Activated CD8-positive, alpha-beta memory T cell treated with anti-CD3 and anti-CD28 coated beads, Interleukin-2, amount 50 U/mL, for 4 hours (primary cell): ENCODE data around the gene DNAJB12.
"Not testable (repeated sequence)": the region's sequence is repeated elsewhere in the genome, so short reads cannot be mapped to it uniquely, and the experiment has no call there.

Experiments used
- DNase-seq: peaks from one replicate; pipeline ENCODE4 v3.0.0-alpha.2; 2020

Gene DNAJB12

DNA sequence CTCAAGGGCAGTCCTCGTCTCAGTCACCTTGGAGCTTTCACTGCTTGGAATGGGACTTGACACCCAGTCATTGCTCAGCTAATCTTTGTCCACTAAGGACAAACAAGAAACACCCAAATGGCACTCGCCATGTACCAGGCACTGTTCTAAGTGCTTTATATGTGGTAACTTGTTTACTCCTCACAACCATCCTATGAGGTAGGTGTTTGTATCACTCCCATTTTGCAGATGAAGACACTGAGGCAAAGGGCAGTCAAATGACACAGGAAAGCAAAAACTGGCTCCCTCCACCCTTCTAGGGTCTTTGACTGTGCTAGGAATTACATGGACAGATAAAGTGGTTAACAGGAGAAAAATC, 24.7 kb downstream of the DNAJB12 start:
- no peak for DNase-seq

DNA sequence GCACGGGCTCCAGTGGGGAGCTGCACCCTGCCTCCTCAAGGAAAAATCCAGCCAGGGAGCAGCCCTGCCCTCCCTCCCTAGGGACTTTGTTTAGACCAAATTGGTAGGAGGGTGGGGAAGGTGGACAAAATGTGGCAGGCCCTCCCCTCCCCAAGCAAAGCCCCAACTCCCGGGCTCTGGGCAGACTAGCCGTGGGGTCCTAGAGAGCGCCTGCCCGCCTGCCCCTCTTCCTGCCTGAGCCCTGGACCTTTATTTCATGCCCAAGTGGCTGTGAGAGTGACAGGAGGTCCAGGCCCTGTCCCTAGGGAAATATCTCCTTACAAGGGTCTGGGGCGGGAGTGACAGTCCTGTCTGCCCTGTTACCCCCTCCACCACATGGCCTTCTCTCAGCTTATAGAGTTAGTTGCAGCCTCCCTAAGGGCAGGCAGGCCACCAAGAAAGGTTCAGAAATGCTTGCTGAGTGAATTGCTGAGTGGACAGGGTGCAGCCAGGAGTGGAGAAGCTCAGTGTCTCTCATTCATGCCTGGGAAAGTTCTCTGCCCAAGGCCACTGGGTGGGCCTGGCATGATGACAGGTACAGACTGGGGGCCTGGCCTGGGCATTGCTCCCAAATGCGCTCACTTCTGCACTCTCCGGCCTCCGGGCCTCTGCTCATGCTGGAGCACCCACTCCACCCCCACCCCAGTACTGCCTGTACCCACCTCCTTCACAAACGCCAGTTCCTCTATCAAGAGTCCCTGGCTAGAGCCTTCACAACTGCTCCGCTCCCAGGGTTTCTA, 25.2 kb downstream of the DNAJB12 start:
- DNase-seq, result no peak

DNA sequence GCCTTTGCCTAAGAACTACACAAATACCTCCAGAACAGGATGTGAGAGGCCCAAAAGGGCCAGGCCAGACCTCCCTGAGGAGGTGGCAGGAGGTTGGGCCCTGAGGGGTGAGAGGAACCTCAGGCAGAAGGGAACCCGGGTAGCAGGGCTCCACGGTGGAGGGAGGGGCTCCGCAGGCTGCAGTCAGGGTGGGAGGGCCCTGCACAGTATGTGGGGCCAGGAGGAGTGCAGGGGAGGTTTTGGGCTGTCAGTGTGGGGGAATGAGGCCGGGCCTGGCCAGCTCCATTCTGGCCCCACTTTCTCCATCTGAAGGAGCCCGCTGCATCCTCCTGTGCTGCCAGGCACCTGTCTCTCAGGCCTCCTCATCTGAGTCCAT, 25.9 kb downstream of the DNAJB12 start:
- no peak for DNase-seq

DNA sequence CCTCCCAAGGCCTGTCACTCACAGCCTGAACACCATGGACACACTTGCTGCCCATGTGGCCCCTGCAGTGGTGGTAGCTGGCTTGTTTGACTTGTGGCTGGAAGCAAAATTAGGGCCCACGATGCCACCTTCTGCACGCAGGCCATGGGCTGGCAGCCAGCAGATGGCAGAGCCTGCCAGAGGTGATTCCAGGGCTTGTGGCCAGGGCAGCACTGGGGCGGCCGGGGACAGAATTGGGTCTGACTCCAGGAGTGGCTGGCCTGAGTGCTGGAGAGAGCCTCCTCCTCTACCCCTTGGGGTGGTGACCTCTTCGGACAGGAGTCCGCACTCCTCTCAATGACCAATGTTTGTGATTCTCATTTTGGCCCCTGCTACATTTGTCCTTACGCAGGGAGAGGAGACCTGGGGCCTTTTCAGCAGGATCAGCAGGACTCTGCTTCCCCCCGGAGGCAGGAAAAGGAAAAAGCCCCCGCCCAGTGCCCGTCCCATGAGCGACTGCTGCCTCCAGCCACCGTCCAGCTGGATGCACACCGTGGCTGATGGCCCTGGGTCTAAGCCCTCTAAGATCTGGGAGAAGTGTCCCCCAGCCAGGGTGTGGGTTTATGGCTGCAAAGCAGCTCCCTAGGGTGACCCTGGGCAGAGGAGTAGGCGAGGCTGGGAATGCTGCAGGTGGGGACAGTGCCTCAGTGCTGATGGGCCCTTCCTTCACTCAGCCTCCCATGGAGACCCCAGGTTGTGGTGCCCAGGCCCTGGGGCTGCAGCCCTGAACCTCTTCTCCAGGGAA, 26.5 kb downstream of the DNAJB12 start:
- no peak for DNase-seq

DNA sequence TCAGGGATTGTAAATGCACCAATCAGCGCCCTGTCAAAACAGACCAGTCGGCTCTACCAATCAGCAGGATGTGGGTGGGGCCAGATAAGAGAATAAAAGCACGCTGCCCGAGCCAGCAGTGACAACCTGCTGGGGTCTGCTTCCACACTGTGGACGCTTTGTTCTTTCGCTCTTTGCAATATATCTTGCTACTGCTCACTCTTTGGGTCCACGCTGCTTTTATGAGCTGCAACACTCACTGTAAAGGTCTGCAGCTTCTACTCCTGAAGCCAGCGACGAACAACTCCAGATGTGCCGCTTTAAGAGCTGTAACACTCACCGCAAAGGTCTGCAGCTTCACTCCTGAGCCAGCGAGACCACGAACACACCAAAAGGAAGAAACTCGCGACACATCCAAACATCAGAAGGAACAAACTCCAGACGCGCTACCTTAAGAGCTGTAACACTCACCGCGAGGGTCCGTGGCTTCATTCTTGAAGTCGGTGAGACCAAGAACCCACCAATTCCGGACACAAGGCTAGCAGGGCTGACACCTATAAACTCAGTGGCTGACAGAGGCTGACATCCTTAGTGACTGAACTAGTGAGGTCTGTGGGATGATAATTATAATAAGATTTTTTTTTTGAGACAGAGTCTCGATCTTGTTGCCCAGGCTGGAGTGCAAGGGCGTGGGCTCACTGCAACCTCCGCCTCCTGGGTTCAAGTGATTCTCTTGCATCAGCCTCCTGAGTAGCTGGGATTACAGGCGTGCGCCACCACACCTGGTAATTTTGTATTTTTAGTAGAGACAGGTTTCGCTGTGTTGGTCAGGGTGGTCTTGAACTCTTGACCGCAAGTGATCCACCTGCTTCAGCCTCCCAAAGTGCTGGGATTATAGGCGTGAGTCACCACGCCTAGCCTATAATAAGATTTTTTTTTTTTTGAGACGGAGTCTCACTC, 27.8 kb downstream of the DNAJB12 start:
- DNase-seq, result peak; percentile 58

DNA sequence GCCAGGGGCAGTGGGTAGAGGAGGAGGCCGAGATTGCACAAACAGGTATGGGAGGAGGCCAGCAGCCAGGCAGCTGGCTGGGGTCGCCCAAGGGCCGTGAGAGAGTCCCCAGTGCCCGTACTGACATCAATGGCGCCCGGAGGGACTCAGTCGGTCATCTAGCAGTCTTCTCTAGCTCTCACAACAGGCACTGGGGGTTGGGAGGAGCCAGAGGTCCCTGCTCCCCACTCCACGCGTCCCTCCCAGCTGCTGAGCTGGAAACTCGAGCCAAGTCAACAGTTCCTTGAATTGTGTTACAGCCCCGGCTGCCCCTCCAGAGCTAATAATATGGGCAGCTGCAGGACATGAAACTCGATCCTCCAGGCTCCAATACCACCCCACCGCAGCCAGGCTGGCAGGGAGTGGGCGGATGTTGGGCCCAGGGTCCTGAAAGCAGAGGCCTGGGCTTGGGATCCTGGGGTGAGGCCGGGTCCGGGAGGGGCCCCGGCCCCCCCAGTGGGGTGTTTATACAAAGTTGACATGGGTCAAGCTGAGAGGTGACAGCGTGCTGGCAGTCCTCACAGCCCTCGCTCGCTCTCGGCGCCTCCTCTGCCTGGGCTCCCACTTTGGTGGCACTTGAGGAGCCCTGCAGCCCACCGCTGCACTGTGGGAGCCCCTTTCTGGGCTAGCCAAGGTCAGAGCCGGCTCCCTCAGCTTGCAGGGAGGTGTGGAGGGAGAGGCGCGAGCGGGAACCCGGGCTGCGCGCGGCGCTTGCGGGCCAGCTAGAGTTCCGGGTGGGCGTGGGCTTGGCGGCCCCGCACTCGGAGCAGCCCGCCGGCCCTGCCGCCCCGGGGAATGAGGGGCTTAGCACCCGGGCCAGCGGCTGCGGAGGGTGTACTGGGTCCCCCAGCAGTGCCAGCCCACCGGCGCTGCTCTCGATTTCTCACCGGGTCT, 29.2 kb downstream of the DNAJB12 start:
- DNase-seq, result not testable (repeated sequence)

DNA sequence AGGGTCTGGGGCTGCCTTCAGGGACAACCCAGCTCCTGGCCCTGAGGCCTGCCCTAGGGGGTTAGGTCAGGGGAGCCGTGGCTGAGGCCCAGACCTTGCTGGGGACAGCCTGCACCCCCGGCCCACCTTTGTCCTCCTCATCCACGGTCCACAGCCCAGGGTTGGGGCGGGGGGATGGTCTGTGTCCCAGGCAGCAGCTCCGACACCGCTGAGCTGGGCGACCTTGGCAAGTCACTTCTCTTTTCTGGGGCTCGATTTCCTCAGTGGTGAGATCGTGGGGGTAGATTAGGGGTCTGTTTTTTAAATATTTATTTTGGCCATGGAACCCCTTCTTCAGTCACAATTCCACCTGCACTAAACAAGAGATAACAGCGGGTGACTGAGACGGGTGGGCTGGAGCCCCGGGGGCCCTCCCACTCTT, 30.9 kb downstream of the DNAJB12 start:
- no peak for DNase-seq

DNA sequence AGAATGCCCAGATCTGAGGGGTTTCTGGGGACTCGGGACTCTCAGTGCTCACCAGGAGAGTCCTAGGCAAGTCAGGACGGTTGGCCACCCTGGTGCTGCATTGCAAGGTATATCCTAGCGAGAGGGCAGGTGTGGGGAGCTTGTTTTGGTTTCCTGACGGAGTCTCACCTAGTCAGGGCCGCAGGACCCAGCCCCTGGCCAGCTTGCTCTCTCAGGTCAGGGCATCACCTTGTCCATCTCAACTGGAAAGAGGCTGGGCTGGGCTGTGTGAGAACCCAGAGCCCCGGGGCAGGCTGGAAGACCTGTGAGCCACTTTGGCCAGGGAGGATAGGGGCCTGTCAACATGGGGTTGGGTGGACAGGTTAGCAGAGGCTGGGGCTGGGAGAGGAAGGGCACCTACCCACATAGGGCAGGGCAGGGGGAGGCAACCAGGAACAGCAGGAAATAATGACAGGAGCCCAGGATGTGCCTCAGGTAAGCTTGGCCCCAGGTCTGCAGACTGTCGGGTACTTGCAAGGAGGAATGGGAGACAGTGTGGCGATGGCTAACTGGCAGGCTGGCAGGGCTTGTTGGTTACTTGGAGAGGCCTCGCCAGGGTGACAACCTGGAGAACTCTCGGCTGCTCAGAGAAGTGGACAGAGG, 31.5 kb downstream of the DNAJB12 start:
- DNase-seq, result no peak

DNA sequence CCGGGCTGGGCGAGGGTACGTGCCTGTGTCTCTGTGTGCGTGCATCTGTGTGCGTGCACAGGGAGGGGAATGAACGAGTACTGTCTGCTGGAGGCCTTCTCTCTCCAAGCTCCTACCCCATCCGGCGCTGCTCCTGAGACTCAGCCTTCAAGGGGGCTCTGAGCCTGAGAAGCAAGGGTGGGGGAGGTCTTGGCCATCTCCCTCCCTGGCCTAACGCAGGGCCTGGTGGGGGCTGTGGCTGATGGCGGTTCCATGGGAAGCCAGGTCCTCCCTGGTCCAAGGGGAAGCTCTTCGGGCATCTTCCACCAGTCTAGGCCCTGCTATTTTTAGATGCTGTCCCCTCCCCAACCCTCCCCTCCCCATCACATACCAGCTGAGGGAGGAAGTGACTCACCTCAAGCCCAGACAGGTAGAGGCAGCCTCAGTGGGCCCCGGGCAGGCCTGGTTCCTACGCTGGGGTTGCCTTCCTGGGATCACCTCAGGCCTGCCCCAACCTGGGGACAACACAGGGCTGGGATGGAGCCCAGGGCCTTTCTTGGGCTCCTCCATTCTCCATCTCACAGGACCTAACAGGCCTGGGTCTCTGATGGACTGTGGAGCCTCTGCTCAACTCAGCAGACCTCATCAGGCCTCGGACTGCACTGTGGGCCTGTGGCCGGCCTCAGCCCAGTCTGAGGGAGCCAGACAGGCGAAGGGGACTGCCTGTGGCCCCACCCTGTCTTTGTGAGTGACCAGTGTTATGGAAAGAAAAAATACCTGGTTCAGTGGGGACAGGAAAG, 32.2 kb downstream of the DNAJB12 start:
- DNase-seq, result peak; percentile 67

DNA sequence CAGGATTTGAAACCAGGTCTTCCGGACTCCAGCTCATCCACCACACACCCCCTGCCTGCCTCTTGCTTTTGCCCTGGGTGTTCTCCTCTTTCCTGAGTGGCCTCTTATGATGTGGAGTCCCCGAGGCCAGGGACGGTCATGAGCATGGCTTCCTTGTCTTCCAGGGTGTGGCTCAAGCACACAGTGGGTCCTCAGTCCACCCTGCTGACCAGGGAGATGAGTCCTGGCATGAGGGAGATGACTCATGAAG, 32.8 kb downstream of the DNAJB12 start:
- no peak for DNase-seq

DNA sequence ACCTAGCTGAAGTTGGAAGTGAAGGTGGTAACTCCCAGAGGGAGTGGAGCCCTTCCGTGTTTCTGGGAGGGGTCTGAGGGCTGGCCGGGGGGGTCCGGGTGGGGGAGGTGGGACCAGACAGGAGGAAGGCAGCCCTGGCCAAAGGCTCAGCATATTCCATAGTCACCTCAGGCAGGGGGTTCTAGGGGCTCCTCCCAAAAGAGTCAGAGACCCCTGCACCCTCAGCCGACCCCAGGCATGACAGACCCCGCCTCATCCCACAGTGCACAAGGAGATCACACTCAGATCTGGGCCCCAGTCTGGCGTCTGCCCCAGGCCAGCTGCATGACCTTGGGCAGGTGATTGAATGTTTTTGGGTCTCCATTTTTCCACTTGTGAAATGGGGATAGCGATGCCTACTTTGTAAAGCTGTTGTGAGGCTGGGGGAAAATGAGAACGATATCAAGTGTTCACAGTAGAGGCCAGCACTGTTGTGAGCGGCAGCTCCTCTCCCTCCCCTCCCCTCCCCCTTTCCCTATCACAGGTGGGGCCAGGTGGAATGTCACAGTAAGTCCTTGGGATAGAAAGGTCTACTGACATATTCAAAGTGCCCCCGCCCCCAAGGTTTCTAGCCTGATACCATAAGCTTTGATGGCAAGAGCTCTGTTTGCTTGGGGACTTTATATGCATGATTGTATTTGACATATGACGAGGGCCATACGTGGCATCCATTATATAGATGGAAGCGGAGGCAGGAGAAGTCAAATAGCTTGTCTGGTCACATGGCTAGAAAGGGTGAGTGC, 33.3 kb downstream of the DNAJB12 start:
- no peak for DNase-seq

DNA sequence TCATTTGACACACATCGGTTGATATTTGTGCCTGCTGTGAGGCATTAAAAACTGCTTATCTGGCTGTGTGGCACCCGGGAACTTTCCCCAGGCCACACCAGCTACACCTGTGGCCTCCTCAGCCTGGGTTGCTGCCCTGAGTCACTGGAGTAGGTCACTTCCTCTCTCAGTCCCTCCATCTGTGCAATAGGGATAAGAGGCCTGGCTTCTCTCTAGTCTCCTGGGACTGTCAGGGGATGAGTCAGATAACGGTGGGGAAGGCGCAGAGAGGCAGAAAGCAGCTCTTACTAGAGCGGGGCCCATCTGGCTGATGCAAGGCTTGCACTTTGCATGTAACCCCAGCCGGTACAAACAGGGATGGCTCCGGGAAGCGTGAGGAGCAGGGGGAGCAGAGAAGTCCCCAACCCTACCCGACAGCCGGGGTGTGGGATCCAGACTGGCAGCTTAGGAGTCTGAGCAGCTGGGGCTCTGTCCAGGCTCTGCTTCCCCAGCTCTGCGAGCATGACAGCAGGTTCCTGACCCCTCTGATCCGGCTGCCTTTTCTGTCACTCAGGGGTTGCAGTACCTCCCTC, 34.0 kb downstream of the DNAJB12 start:
- DNase-seq, result peak; percentile 68

DNA sequence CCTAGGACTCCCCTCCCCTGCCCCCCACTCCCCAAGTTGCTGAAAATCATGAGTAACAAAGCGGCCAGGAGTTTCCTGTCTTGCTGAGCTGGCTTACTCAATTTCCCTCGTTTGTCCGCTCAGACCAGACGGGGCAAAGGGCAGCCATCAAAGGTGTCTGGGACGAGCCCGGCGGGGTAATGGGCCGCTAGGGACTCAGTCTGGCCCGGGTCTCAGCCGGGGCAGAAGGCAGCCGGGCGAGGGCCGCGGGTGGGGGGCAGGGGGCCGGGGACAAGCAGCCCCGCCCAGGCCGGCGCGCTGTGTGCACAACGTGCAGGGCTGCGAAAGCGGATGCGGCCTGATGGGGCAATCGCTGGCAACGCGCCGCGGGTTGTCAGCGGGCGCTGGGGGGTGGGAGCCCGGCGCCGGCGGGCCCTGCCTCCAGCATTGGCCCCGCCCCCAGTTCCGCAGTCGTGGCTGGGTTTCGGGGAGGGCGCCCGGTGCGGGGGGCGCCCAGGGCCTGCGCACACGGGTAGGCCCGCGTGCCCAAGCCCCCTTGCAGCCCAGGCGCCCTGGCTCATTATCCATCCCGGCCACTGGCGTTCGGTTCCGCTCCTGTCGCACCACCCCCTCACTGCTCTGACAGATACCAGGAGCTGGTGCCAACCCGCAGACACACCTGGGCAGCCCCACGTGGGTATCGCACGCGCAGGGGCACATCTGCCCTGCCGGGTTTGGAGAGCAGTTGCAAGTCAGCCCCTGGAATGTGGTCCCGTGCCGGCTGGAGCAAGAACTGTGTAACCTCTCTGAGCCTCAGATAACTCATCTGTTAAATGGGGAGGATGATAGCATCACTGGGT, 35.1 kb downstream of the DNAJB12 start:
- DNase-seq, result peak; percentile 87

DNA sequence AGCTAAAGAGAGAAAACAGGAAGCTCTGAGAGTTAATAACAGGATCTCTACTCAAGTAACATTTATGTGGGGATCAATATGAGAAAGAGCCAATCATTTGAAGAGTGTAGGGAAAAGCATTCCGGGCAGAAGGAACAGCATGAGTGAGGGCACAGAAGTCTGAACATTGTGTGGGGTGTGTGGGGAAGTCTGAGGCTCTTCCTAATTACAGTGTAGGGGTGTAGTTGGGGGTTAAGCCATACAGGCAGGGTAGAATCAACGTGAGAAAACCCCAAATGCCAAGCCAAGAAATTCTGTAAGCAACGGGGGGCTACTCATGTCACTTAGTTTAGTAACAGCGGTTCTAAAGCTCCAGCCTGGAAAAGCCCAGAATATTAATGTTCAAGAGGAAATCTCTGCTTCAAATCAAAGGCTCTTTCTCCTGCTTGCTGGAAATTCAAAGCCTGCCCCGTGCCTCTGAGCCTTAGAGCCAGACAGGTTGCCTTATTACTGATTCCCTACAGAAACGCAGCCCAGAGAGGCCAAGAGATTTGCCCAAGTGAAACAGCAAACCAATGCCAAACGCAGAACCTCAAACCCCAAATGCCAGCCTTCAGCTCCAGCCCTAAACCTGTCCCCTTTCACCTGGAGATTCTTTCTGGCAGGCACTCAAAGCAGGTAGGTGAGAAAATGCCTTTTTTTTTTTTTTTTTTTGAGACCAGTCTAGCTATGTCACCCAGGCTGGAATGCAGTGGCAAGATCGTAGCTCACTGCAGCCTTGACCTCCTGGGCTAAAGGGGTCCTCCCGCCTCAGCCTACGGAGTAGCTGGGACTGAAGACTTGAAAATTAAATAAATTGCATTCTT, 36.1 kb downstream of the DNAJB12 start:
- no peak for DNase-seq

DNA sequence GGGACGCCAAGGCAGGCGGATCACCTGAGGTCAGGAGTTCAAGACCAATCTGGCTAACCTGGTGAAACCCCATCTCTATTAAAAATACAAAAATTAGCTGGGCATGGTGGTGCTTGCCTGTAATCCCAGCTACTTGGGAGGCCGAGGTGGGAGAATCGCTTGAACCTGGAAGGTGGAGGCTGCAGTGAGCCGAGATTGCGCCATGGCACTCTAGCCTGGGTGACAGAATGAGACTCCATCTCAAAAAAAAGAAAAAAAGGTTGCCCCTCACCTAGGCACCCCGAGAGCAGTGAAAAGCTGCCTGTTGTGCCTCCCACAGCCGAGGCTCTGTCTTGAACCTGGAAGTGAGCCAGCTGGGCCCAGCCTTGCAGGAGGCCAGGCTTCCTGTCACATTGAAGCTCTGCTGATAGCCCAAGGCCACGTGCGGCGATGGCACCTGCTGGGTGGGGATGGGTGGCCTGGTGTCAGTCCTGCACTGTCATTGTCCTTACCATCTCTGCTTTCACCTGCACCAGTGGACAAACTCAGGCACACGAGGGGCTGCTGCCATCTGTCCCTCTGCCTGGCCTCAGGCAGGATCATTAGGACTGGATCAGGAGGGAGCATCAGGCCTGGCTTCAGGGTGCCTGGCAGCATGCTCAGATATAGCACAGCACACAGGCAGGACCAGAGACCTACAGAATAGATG, 37.8 kb downstream of the DNAJB12 start:
- DNase-seq, result no peak

DNA sequence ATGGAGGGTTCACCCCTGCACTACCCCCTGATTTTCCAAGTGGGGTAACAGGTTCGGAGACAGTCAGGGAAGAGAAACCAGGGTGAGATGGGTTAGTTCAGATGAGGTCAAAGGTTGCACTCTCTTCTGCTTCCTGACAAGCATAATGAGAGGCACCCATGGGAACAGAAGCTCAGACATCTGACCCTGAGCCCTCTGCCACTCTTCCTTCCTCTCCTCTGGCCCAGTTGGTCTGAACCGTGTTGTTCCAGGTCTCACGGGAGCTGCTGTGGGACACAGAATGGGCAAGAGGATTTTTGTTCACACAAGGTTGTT, 38.4 kb downstream of the DNAJB12 start:
- DNase-seq, result no peak

DNA sequence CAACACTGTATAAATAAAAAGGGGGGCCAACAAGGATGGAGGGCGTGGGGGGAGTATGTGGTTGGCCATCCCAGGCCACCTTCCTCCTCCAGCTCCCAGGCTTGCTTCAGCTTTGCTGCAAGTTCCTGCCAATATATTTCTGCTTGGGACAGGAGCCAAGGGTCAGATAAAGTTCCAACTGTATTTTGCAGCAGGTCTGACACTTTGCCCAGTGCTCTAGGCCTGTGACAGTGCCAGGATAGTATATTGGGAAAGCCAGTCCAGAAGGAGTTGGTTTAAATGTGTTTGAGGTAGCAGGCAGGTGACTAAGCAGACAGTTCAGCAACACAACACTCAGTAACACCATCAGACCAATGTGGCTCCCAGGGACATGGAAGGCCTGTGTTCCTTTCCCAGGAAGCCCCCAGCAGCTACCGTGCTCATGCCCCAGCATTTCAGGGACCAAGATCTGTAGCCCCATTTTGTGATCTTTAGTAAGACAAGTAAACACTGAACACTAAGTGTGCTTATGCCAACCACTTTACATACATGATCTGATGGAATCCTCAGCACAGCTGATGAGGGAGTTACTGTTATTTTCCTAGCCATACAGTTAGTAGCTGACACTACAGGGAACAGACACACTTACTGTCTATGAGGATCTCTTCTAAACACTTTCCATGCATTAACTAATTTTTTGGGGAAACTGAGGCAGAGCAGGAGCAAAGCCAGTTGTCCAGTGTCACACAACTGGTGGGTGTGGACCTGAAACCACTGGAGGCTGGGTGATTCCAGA, 38.9 kb downstream of the DNAJB12 start:
- DNase-seq, result no peak
